Stimulated activated CD8-positive, alpha-beta memory T cell treated with anti-CD3 and anti-CD28 coated beads, Interleukin-15, amount 100 ng/mL, for 24 hours (primary cell): ENCODE results near the gene PCNT.
"Not testable (repeated sequence)": the region's sequence is repeated elsewhere in the genome, so short reads cannot be mapped to it uniquely, and the experiment has no call there.

Source experiments
- DNase-seq: peaks from one replicate; pipeline ENCODE4 v3.0.0-alpha.2; 2020; ENCODE audit warnings: low read depth

The PCNT gene

GRCh38 chr21:46454634-46455390, 130.9 kb downstream of the PCNT start:
- DNase-seq, result no peak

DNA sequence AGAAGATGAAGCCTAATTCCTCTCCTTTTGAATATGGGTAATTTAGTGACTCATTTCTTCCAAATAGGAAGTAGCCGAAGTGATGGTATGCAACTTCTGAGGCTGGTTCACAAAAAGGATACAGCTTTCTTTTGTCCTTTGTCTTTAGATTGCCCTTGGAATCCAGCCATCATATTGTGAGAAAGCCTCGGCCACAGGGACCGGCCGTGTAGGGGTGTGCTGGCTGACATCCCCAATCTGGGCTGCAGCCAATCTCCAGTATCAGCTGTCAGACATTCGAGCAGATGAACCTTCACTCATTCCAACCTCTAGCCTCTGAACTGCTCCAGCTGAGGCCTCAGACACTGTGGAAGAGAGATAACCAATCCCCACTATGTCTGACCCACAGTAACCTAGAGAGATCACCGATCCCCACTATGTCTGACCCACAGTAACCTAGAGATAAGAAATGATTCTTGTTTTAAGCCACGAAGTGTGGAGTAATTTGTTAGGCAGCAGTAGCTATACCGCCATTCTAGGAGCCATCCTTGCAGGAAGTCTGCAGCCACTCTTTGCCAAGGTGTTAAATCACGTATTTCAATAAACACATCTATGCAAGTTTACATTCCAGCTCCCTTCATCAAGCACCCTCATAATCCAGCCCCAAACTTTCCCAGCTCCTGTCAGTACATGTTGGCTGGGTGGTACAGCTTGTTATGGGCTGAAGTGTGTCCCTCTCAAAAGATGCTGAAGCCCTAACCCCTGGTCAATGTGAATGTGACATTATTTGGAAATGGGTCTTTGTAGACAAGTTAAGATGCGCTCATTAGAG, 131.8 kb downstream of the PCNT start:
- DNase-seq, result no peak

- no peak for DNase-seq
These were observed 132.8 kb downstream of the PCNT start for GRCh38 chr21:46456750-46457149.

DNA sequence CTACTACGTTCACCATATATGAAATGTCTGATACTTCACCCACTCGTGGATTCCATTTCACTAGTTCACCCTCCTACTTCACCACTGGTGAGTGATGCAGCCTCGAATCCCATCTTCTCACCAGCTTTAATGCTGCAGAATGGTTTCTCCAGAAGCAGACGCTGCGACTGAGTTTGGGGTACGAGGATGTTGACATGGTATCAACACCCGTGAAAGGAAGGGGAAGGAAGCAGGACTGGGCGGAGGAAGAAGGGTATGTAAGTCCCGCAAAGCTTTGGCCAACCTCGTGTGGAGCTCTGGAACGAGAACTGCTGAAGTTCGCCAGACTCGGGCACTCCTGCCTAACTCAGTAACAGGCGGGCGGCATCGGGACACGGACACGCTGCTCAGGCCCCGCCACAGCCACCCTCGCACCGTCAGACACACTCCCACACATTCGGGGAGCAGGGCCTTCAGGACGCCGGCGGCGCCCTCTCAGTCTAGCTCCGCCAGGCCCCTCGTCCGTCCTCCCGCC, 133.9 kb downstream of the PCNT start:
- peak; percentile 28 for DNase-seq

DNA sequence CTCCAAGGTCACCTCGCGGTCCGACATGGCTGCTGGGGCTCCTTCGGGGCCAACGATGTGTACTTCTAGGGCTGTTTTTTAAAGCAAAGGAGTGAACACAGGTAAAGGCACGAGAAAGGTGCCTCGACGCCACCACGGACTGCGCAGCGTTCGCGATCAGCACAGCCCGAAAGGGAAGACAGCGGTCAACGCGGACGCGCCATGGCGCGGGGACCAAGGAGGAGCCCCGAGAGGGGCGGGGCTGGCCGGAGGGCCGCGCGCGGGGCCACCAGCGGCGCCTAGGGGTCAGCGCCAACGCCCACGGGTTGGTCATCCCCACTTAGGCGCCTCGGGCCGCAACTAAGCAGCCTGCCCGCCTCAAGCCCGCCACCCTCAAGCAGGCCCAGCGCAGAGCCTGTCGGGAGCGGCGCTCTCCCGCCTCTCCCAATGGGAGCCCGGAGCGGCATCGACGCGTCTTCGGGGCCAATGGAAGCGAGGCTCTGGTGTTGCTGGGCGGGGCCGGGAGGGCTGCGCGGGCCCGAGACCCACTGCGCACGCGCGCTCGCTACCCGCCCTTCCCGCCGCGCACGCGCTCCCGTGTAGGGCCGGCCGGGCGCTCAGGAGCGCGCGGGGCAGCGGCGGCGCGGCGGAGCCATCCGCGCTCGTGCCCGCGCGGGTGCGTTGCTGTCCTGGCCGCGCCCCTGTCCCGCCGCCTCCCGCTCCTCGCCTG, 134.5 kb downstream of the PCNT start, which contains the start of gene DIP2A:
DIP2A (plus strand) TSS at position 577 of the 709 bp plus-strand sequence. CDS start 241 bp downstream, outside the sequence.
- peak; percentile 84 for DNase-seq

- no peak for DNase-seq
These were observed 135.0 kb downstream of the PCNT start for GRCh38 chr21:46459024-46459355.

- DNase-seq, result no peak
These were observed 135.6 kb downstream of the PCNT start for GRCh38 chr21:46459356-46460112.

DNA sequence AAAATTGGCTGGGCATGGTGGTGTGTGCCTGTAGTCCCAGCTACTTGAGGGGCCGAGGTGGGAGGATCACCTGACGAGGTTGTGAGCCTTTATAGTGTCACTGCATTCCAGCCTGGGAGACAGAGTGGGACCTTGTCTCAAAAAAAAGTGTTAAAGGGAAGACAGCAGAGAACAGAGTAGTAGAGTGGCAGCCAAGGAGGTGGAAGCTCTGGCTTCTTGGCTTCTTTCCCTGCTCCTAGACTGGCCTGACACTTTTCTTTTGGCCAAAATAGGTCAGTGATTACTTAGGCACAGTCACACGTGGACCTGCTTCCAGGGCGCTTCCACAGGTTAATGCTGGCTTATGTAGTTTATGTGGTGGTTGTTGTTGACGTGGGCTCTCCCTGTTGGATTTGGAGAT, 138.0 kb downstream of the PCNT start:
- no peak for DNase-seq

DNA sequence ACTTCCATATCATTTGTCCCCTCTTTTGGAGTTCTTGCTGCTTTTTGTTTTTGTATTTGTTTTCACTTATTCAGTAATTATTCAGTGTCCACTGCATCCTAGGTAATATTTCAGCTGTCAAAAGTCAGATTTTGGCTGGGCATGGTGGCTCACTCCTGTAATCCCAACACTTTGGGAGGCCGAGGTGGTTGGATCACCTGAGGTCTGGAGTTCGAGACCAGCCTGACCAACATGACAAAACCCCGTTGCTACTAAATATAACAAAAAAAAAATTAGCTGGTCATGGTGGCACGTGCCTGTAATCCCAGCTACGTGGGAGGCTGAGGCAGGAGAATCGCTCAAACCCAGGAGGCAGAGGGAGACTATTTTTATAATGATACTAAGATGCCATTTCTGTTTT, 141.2 kb downstream of the PCNT start:
- DNase-seq, result not testable (repeated sequence)

DNA sequence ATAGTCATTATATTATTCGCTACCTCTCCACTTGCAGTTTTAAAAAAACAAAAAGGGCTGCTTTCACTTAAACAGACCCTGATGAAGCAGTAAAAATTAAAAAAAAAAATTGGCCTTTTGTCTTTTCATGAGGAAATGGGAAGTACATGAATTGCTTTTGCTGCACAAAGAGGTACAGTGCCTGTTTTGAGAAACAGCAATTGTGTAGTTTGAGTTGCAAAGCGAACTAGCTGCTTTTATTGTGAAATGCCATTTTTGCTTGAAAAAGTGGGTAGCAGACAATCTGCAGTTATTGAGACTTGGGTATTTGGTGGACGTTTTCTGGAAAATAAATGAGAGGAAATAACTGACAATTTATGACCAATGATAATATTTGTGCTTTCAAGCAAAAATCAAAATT, 141.7 kb downstream of the PCNT start:
- no peak for DNase-seq

DNA sequence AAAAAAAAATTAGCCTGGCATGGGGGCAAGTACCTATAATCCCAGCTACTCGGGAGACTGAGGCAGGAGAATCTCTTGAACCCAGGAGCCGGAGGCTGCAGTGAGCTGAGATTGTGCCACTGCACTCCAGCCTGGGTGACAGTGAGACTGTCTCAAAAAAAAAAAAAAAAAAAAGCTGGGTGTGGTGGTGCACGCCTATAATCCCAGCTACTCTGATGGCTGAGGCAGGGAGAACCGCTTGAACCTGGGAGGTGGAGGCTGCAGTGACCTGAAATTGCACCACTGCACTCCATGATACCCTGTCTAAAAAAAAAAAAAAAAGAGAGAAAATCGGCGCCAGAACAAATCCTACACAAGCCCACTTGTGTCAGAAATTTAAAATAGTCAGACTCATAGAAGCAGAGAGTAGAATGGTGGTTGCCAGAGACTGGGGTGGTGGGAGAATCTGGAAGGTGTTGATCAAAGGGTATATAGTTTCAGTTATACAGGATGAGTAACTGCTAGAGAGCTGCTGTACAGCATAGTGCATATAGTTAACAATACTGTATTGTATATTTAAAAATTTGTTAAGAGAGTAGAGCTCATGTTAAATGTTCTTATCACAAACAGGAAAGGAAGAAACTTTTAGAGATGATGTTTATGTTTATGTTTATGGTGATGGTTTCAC, 144.3 kb downstream of the PCNT start:
- DNase-seq, result no peak

DNA sequence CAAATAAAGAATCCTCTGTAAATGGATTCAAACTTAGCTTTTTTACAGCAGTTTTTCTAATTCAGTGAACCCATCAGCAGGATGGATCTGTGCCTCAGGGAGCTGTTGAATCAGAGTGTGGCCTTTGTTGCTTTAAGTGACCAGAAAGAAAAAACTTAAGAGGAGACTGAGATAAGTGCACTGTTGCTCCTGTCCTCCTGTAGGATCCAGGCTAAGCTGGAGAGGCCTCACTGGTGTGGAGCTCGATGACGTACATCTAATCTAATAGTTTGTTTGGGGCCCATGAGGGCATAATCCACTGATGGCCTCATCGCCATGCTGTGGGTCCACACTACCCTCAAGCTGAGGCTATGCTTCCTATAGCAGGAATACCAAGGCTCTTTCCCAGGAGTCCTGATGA, 145.3 kb downstream of the PCNT start:
- no peak for DNase-seq

GRCh38 chr21:46471514-46471913, 147.6 kb downstream of the PCNT start:
- no peak for DNase-seq

DNA sequence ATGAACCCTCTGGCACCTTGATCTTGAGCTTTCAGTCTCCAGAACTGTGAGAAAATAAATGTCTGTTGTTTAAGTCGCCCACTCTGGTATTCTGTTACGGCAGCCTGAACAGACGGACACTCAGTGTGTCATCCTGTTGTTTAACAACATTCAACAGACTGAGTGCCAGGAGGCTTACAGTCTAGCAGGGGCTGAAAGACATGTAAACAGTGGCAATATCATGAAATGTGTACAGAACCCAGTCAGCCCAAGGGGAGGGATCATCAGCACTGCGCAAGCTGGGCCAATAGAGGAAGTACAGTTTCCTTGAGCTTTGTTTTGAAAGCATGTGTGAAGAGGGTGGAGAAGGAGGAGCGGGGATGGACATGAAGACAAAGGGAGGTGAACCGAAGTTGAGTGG, 148.3 kb downstream of the PCNT start:
- DNase-seq, result no peak

GRCh38 chr21:46474382-46474781, 150.4 kb downstream of the PCNT start:
- DNase-seq, result no peak

GRCh38 chr21:46475296-46475695, 151.3 kb downstream of the PCNT start:
- no peak for DNase-seq

DNA sequence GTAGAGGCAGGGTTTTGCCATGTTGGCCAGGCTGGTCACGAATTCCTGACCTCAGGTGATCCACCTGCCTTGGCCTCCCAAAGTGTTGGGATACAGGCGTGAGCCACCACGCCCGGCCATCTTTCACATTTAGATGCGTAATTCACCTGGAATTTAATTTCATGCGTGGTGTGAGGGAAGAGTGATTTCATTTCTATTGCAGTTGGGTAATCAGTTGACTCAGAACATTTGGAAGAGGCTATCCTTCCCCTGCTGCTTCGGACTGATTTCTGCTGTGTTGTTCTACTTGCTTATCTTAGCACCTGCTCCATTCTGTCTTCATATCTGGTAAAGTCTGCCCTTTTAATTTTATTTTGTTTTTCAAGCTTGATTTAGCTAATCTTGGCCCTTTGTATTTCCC, 153.8 kb downstream of the PCNT start:
- no peak for DNase-seq

- no peak for DNase-seq
These were observed 155.0 kb downstream of the PCNT start for GRCh38 chr21:46478910-46479309.

GRCh38 chr21:46480466-46480865, 156.5 kb downstream of the PCNT start:
- DNase-seq, result no peak

DNA sequence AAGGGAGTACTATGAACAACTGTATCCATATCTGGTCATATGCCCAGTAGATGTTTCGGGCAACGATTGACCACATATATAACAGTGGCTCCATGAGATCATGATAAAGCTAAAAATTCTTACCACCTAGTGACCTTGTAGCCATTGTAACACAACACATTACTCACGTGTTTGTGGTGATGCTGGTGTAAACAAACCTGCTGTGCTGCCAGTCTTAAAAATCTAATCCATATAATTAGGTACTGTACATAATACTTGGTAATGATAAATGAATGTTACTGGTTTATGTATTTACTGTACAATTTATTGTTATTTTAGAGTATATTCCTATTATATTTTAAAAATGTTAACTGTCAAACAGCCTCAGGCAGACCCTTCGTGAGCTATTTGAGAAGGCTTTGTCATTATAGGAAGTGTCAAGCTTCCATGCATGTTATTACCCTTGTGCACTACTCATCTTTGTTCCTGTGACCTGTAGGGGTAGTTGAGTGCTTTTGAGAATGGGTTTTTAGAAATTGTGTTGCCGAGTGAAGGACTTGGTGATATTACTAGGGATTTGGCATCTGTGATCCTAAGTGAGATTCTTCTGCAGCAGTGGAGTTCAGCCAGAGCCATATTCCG, 158.4 kb downstream of the PCNT start:
- DNase-seq, result no peak

GRCh38 chr21:46482846-46483231, 158.9 kb downstream of the PCNT start:
- DNase-seq, result no peak
